Caco-2 (cell line): Measurements from ENCODE around the gene SLC1A2. TPM values are rescaled to one million over a fixed set of nuclear protein-coding genes. Genes with fewer than 3 reads are reported as not detected.

Experiments used
- BruUV-seq: library from RNA; stranded (reverse); fragments of 400-500 nt; replicated peaks from 2 replicates; lab custom pipeline; 2021; lab: Mats Ljungman, UMichigan
- CTCF ChIA-PET: fragments of 300-600 bp; sonication (Branson Sonifier 250); formaldehyde crosslinking; loops from one replicate; lab custom pipeline; 2022; ENCODE audit warnings: antibody characterized with exemption; lab: Charles Lee
- POLR2A ChIA-PET: fragments of 300-600 bp; sonication (Branson Sonifier 250); formaldehyde crosslinking; loops from one replicate; lab custom pipeline; 2022; ENCODE audit warnings: antibody characterized with exemption; lab: Charles Lee
- DNase-seq, 2 experiments: peaks; one replicate each; pipeline versions ENCODE4 v3.0.0 to v3.0.0-alpha.2; 2020 to 2022
- H3K27me3 ChIP-seq: replicated peaks from 2 replicates; pipeline ENCODE4 v1.6.0; 2011; ENCODE audit warnings: low read length; ENCODE audit not compliant: control insufficient read depth, insufficient read depth
- H3K36me3 ChIP-seq: 2 replicates; pipeline ENCODE4 v1.5.1; 2011; ENCODE audit warnings: low read length; ENCODE audit not compliant: control insufficient read depth, insufficient read depth
- H3K4me1 ChIP-seq: fragments of 250-450 bp; sonication (Bioruptor Pico); 2 replicates; pipeline ENCODE4 v1.5.1; 2020; ENCODE audit warnings: mild to moderate bottlenecking
- H3K4me3 ChIP-seq: 2 replicates; pipeline ENCODE4 v1.5.1; 2011; ENCODE audit warnings: low read depth, mild to moderate bottlenecking, control low read depth, low read length
- H3K9me3 ChIP-seq: fragments of 250-450 bp; sonication (Bioruptor Pico); 2 replicates; pipeline ENCODE4 v1.5.1; 2020; ENCODE audit warnings: mild to moderate bottlenecking, moderate library complexity
- H3K27ac Mint-ChIP-seq: one replicate; pipeline ENCODE4 v1.8.0; 2022; ENCODE audit warnings: mixed read lengths; ENCODE audit not compliant: unreplicated experiment
- H3K27me3 Mint-ChIP-seq: one replicate; pipeline ENCODE4 v1.8.0; 2022; ENCODE audit warnings: mixed read lengths; ENCODE audit not compliant: insufficient read depth, unreplicated experiment
- H3K36me3 Mint-ChIP-seq: one replicate; pipeline ENCODE4 v1.8.0; 2022; ENCODE audit warnings: mild to moderate bottlenecking, mixed read lengths; ENCODE audit not compliant: insufficient read depth, unreplicated experiment
- H3K4me1 Mint-ChIP-seq: one replicate; pipeline ENCODE4 v1.8.0; 2022; ENCODE audit warnings: low read depth, mixed read lengths; ENCODE audit not compliant: unreplicated experiment
- H3K4me3 Mint-ChIP-seq: one replicate; pipeline ENCODE4 v1.8.0; 2022; ENCODE audit warnings: mild to moderate bottlenecking, moderate library complexity, mixed read lengths; ENCODE audit not compliant: unreplicated experiment
- H3K9me3 Mint-ChIP-seq: one replicate; pipeline ENCODE4 v1.8.0; 2022; ENCODE audit warnings: mixed read lengths; ENCODE audit not compliant: unreplicated experiment
- intact Hi-C: fragments of 100-400 bp; cut with micrococcal nuclease; formaldehyde crosslinking; loops from one replicate; pipeline ENCODE4 v1.10.0; 2022; ENCODE audit not compliant: unreplicated experiment
- total RNA-seq: library from RNA; stranded (reverse); gene quantifications from 2 replicates; pipeline ENCODE4 v1.2.3, GENCODE V29; 2022
- TF ChIP-seq, protein P1 (sequence below), 2 experiments: fragments of 200-600 bp in 1 of 2; IDR thresholded peaks; 1 replicate in 1 of 2; 2 replicates in 1 of 2; pipeline versions ENCODE4 v1.5.1 to v1.8.0; 2011 to 2022; ENCODE audit warnings: antibody characterized with exemption in 1 of 2, control low read depth in 1 of 2, inconsistent platforms in 1 of 2, low read depth in 1 of 2, low read length in 1 of 2, mild to moderate bottlenecking in 1 of 2, moderate library complexity in 1 of 2; ENCODE audit not compliant: insufficient read depth in 1 of 2, severe bottlenecking in 1 of 2, unreplicated experiment in 1 of 2

SLC1A2 gene
- total RNA-seq, 1 experiment from 2014 or later, result 2.0 TPM

DNA sequence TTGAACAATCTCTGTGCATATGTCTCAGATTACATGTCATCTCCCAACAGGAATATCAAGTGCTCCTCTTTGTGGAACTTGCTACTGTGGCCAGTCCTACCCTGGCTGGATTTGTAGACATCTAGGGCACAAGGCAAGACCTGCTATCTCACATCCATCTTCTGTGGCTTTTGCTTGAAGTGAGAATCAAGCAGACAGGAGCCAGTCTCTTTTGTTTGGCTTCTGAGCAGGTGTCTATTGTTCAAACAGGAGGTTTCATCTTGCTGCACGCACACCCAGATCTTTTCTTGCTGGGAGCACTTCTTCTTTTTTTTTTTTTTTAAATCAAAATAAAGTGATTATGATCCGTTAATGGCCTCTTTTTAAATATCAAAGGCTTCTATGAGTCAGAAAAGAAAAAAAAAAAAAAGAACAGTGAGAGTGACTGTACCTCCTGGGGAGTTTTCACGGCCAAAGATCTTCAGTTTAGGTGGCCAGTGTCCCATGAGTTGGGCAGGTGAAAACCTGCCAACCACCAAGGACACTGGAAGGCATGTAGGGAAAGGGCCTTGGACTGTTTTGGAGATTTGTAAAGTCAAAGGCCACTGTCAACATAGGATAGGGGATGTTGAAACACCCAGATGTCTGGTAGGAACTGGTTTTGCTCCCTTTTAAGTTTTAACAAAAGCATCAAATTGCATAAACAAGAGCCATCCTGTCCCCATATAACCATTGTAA lies 202.2 kb downstream of the SLC1A2 start:
- TF ChIP-seq, protein P1, sequence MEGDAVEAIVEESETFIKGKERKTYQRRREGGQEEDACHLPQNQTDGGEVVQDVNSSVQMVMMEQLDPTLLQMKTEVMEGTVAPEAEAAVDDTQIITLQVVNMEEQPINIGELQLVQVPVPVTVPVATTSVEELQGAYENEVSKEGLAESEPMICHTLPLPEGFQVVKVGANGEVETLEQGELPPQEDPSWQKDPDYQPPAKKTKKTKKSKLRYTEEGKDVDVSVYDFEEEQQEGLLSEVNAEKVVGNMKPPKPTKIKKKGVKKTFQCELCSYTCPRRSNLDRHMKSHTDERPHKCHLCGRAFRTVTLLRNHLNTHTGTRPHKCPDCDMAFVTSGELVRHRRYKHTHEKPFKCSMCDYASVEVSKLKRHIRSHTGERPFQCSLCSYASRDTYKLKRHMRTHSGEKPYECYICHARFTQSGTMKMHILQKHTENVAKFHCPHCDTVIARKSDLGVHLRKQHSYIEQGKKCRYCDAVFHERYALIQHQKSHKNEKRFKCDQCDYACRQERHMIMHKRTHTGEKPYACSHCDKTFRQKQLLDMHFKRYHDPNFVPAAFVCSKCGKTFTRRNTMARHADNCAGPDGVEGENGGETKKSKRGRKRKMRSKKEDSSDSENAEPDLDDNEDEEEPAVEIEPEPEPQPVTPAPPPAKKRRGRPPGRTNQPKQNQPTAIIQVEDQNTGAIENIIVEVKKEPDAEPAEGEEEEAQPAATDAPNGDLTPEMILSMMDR (IDR thresholded peaks at IDR 0.05; ENCODE audit: insufficient read depth in 1 of 2, low read depth in 1 of 2, low read length in 1 of 2, severe bottlenecking in 1 of 2, unreplicated experiment in 1 of 2), result no peak
- POLR2A ChIA-PET, result no interaction called here
- peak in 1 of 2 experiments; percentile 15 for DNase-seq
- Mint-ChIP-seq H3K4me3 (no peak overlapping the region), H3K9me3 (no peaks in the 10 kb centered on the region), H3K36me3 (no peaks in the 10 kb centered on the region), H3K27me3 (no peaks in the 10 kb centered on the region), H3K4me1 (no peaks in the 10 kb centered on the region), H3K27ac (no peak overlapping the region)
- no TSS peak for BruUV-seq
- intact Hi-C loops, result no loop called here
- CTCF ChIA-PET, result no interaction called here
- H3K4me1 ChIP-seq, result no peaks in the 10 kb centered on the region
- H3K4me3 ChIP-seq, result no peak overlapping the region
- no peaks in the 10 kb centered on the region for H3K36me3 ChIP-seq
- H3K27me3 ChIP-seq, result no peaks in the 10 kb centered on the region
- H3K9me3 ChIP-seq, result no peaks in the 10 kb centered on the region

DNA sequence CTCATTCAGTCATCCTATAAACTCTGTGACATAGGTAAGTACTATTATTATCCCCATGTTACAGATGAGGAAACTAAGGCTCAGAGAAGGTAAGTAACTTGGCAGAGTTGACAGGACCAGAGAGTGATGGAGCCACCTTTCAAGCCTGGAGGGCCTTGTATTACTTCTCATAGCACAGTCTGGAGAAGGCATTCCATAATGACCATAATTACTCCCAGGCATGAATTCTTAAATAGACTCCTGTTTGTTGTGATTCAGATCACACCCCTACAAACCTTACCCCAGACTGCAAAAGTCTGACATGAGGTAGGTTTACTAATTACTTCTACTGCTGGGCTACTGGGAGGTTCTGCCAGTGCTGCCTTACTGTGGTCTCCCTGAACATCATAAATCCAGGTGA lies 203.4 kb downstream of the SLC1A2 start:
- intact Hi-C loops, result no loop called here
- no peaks in the 10 kb centered on the region for H3K27me3 Mint-ChIP-seq
- no peaks in the 10 kb centered on the region for H3K4me1 Mint-ChIP-seq
- H3K27me3 ChIP-seq, result no peaks in the 10 kb centered on the region
- no peaks in the 10 kb centered on the region for H3K36me3 Mint-ChIP-seq
- H3K4me3 ChIP-seq, result no peak overlapping the region
- ChIA-PET CTCF (no interaction called here), POLR2A (no interaction called here)
- no peak overlapping the region for H3K4me3 Mint-ChIP-seq
- H3K27ac Mint-ChIP-seq, result no peak overlapping the region
- H3K36me3 ChIP-seq, result no peaks in the 10 kb centered on the region
- no peaks in the 10 kb centered on the region for H3K9me3 Mint-ChIP-seq
- no peaks in the 10 kb centered on the region for H3K4me1 ChIP-seq
- no TSS peak for BruUV-seq
- no peaks in the 10 kb centered on the region for H3K9me3 ChIP-seq
- no peak for DNase-seq
- TF ChIP-seq, protein P1 (IDR thresholded peaks at IDR 0.05; ENCODE audit: insufficient read depth in 1 of 2, low read depth in 1 of 2, low read length in 1 of 2, severe bottlenecking in 1 of 2, unreplicated experiment in 1 of 2), result no peak

DNA sequence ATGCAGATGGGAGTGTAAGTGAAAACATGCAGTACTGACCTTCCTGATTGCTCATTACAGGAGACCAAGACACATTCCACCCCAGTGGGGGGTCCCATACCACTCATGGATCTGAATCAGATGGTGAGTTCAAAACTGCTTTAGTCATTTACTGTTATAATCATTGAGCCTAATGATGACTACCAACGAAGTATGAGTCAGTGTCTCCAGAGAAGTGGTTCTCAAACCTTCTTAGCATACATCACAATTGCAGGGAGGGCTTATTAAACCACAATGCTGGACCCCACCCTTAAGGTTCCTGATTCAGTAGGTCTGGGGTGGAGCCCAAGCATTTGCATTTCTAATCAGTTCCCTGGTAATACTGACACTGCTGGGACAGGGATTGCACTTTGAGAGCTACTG lies 204.6 kb downstream of the SLC1A2 start:
- H3K27ac Mint-ChIP-seq, result no peak overlapping the region
- H3K36me3 ChIP-seq, result no peaks in the 10 kb centered on the region
- intact Hi-C loops, result no loop called here

More for the DNA sequence above, 204.6 kb downstream of the SLC1A2 start:
- H3K27me3 Mint-ChIP-seq, result no peaks in the 10 kb centered on the region
- no peaks in the 10 kb centered on the region for H3K9me3 Mint-ChIP-seq
- Histone ChIP-seq H3K4me1 (no peaks in the 10 kb centered on the region), H3K27me3 (no peaks in the 10 kb centered on the region), H3K9me3 (peaks cover 3% of the 10 kb centered on the region; the same call in 1 of the 2 replicates), H3K4me3 (no peak overlapping the region)
- POLR2A ChIA-PET, result no interaction called here
- H3K4me3 Mint-ChIP-seq, result no peak overlapping the region
- H3K36me3 Mint-ChIP-seq, result no peaks in the 10 kb centered on the region
- no TSS peak for BruUV-seq
- CTCF ChIA-PET, result no interaction called here
- no peak for DNase-seq
- no peaks in the 10 kb centered on the region for H3K4me1 Mint-ChIP-seq
- TF ChIP-seq, protein P1 (IDR thresholded peaks at IDR 0.05; ENCODE audit: insufficient read depth in 1 of 2, low read depth in 1 of 2, low read length in 1 of 2, severe bottlenecking in 1 of 2, unreplicated experiment in 1 of 2), result no peak
